Retina (tissue), 1 donor: ENCODE results near the gene LRP2.

Source experiments
- DNase-seq: peaks from one replicate; pipeline ENCODE4 v3.0.0-alpha.2; 2016

Gene LRP2

DNA sequence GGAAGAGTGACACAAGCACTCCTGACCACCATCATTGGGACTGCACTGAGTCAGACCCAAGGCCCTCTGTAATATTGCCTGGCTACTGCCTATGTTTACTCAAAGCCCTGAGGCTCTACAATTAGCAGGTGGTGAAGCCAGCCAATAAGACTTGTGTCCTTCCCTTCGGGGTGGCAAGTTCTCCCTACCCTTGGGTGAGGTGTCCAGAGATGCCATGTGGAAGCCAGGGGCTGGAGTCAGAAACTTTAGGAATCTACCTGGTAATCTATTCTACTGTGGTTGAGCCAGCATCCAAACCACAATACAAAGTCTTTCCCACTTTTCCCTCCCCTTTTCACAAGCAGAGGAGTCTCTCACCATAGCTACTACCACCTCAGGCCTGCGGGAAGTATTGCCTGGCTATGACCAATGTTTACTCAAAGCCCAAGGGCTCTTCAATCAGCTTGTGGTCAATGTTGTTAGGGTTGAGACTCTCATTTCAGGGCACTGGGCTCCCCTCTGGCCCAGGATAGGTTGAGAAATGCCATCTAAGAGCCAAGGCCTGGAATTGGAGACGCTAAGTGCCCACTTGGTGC, 275.4 kb downstream of the LRP2 start:
- DNase-seq, result no peak

- no peak for DNase-seq
These were observed 279.3 kb downstream of the LRP2 start for GRCh38 chr2:169082995-169083394.

DNA sequence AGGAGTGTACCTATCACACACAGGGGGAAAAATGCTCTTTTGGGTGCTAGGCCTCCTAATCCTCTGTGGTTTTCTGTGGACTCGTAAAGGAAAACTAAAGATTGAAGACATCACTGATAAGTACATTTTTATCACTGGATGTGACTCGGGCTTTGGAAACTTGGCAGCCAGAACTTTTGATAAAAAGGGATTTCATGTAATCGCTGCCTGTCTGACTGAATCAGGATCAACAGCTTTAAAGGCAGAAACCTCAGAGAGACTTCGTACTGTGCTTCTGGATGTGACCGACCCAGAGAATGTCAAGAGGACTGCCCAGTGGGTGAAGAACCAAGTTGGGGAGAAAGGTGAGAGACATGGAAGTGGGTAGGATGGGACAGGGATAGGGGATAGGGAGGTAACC, 280.8 kb downstream of the LRP2 start:
- peak; percentile 32 for DNase-seq

DNA sequence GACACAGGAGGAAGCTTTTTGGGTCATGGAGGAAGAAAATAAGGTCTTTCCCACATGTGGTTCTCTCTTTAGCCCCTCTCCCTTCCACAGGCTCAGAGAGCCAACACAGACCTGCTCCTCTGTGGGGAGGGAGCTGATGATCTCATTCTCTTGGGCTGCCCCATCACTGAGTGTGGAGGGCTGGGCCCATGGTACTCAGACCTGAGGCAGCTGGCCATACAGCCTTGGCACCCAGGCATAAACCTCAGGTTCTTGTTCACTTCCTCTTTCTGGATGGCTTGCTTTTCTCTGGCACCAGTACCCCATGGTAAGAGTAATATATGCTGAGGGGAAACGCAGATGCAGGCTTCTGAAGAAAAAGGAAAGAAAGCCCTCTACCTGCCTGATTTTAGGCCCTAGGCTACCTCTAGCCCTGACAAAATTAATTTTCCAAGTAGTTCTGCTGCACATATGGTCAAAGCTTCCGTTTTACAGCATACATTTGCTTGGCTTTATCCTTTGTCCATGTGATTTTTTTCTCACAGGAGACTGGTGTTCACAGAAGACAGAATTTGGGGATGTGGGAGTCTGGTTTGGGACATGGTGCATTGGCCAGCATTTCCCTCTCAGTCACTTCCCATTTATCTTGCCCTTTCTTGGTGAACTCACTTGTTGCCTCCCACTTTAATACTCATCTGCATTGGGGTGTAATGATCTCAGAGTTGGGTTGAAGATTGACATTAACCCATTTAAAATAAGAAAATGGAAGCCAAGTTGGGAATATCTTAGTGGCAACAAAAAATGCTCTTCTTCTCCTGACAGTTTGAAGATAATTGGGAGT, 281.9 kb downstream of the LRP2 start:
- DNase-seq, result no peak

GRCh38 chr2:169077674-169078240, 284.6 kb downstream of the LRP2 start:
- DNase-seq, result peak; percentile 37
